Measurements from ENCODE around the gene OTOS. TPM values are rescaled to one million over a fixed set of nuclear protein-coding genes. Genes with fewer than 3 reads are reported as not detected.

OTOS gene
- total RNA-seq, 1 donor from 2014 or later: not detected

DNA sequence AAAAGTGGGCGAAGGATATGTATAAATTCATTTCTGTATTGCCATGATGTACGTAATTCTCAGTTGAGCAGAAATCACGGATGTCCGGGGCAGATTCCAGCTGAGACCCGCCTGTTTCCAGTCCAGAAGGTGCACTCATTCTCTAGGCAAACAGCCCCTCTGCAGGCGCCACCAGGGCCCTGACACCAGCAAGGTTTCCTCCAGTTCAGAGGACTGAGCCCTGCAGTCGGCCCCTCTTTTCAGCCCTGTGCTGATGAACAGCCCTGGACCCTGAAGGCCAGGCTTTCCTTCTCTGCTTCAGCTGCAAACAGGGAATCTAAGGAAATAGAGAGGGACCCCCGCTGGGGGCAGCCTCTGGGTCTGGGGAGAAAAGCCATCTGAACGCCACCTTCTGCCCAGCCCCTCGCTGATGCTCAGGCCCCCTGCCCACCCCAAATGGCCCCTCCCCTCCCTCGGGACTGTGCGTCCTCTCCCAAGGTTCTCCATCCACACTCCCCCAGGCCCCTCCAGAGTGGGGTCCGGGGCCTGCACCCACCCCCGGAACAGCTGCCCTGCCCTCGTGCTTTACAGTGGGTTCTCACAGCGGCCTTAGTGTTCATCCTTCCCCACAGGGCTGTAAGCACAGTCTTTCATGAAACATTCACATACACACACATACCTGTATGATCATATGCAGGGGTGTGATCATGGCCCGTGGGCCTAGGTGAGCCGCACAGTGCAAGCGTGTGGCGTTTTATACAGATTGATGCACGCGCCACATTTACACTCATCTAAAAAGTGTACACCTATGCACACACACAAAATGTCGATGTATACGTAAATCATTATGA is 16.4 kb downstream of the OTOS start:
- no peak for DNase-seq (ENCODE audit: low read depth in 2 of 2)

DNA sequence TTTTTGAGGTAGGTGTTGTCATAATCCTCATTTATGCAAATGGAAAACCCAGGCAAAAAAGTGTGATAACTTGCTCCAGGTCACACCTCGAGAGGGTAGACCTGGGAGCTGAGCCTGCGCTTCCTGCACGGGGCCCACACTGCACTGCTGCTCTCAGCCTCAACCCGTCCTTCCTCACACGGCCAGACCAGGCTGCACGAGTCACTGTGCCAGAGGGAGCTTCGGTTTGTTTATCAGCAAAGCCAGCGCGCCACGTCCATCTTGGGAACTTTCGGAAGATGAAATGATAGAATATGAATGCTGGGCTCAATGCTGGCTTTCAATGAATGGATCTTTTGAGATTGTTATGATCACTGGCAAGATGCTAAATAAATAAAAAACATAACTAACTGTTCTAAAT is 18.8 kb downstream of the OTOS start:
- DNase-seq (ENCODE audit: low read depth in 2 of 2): no peak

DNA sequence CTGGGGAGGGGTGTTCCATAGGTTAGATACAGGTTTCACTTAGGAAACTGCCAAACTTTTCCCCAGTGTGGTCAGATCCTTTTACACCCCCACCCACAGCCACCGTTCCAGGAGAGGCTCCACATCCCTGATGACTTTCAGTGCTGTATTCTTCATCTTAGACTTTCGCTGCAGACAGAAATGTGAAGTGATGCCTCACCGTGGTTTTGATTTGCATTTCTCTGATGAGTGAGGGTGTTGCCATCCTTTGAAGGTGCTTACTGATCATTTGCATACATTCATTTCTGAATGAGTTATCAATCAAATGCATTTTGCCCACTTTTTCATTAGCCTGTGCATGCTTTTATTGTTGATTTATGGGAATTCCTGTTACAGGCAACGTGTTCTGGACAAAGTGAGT is 19.3 kb downstream of the OTOS start:
- DNase-seq (ENCODE audit: low read depth in 2 of 2): no peak

DNA sequence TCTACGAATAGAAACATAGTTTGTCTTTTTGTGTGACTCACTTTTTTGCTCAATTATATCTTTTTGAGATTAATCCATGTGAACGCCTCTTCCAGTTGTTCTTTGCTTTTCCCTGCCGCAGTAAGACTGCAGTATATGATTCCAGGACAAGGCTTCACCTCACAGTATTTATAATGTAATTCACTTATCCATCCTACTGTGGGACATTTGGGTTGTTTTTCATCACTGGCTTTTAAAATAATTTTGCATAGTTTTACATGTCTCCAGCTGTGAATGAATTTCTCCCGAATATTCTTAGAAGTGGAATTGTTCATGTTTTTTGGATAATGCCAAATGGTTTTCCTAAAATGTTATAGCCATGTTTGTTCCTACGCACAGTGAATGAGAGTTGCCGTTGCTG is 26.2 kb downstream of the OTOS start:
- no peak for DNase-seq (ENCODE audit: low read depth in 2 of 2)

DNA sequence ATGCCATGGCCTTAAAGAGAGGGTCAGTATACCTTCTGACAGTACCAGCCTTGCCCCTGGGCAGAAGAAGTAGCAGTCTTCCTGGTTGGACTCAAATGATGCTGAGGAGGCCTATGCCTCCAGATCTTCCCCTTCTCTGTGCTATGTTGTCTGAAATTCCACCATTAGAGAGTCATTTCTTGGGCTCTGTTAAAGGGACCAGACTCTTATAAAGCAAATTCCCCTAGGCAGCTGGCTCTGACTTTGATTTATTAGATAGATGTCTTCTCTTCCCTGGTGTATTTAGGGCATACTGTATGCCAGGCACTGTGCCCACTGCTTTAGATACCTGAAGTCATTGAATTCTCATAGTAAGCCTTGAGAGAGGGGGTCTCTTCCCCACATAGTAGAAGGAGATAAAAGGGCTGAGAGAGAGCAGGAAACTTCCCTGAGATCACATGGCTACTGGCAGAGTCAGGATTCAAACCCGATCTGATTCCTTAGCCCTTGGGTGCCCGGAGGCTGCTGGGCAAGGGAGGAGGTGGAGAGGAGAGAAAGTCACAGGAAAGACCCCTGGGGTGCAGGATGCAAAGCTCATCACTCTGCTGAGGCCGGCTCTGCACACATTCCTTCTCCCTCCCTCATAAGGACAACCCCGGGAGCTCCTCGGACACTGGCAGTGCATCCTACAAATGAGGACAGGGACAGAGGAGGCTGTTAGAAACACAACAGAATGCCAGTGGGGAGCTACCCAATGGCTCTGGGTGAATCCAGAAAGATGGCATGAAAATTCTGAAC is 27.4 kb downstream of the OTOS start:
- no peak for DNase-seq (ENCODE audit: low read depth in 2 of 2)

DNA sequence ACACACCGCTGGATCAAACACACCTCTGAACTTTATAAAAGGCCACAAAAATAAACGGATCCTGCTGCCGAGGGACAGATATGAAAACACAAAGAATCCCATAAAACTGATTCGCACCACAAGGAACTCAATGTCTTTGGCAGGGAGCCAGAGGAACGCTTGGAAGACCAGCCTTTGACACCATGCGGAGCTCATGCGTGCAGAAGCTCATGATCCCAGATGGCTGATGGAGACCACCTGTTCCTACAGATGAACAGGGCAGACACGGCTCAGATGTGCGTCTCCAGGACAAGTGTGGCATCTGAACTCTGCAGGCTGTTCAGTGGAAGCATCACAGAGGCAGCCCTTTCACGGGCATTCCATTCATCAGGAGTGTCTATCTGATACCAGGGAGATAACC is 29.2 kb downstream of the OTOS start:
- DNase-seq (ENCODE audit: low read depth in 2 of 2): no peak

DNA sequence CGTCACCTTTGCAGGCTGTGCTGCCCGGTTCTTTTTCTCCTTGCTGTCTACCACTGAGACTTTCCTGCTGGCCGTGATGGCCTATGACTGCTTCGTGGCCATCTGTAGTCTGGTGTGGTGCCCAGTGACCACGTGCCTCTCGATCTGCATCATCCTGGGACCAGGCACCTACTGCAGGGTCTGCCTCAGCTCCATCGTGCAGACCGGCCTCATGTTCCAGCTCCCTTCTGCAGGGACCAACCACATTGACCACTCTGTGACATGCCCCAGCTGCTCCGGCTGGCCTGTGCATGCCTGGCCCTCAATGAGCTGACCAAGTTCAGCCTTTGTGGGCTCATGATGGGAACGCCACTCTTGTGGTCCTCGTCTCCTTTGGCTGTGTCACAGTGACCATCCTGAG is 31.1 kb downstream of the OTOS start:
- DNase-seq (ENCODE audit: low read depth in 2 of 2): no peak

DNA sequence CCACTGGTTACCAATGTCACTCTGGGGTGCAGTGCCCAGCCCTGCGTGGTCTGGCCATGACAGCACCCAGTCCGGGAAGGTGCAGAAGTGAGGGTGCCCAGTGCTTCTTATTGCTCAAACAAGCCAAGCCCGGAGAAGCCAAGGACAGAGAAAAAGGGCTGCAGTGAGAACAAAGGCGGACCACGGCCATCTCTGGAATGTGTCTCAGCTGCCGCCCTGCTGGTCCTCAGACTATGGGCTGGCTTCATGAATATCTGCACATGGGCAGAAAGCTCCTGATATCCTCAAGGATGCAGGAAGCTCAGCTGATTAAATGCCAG is 33.0 kb downstream of the OTOS start:
- DNase-seq (ENCODE audit: low read depth in 2 of 2): no peak

DNA sequence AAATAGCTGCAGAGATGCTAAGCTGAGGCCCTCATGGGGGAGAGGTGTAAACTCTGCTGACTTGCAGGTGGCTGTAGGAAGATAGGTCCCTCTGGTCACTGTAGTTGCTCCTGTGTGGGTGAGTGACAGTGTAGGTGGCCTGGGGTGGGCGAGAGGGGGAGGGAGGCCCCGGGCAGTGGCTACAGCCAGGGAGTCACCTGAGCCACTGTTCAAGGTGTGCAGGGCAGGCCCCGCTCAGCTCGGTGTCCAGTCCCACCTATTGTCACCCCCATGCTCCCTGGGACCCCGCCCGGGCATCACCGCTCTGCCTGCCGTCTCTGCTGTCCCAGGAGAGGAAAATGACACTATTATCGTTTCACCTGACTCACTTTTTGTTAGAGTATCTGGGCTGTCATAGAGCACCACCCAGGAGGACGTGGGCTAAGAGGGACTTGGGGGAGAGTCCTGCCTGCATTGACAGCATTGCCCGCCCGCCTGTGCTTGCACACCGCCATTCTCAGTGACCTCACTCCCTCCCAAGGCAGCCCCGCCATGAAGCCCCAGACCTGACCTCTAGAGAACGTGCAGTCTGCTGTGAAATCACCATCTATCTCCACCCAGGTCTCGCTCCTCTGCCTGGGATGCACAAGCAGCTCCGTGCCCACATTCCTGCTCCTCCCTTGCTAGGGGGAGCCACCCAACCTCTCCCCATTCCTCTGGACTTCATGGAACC is 33.5 kb downstream of the OTOS start:
- no peak for DNase-seq (ENCODE audit: low read depth in 2 of 2)

DNA sequence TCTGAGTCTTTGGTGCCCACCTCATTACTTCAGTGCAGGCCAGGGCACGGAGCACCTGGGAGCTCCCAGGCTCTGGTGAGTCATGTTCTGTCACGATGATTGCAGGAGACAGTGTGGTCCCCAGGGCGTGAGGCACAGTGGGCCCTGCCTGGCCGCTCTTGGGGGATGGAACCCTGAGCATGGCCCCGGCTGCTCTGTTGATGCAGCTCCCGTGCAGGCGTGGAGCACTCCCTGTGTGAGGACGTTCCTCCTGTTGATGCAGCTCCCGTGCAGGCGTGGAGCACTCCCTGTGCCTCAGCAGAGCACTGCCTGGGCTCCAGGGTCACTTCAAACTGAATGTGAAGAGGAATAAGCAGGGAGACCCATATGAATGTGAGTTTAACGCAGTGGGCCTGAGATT is 34.5 kb downstream of the OTOS start:
- no peak for DNase-seq (ENCODE audit: low read depth in 2 of 2)

DNA sequence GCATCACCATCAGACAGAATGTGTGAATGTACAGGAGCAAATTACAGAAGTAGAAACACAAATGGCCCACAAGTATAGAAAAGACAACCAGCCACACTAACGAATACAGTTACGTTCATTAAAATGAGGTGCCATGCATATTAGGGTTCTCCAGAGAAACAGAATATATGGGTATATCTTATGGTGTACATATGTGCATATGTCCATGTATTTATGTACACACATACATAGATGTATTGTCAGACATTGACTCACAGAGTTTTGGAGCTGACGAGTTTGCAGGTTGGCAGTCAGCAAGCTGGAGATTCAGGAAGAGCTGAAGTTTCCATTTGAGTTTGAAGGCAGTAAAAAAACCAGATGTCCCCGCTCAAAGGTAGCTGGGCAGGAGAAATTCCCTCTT is 37.3 kb downstream of the OTOS start:
- no peak for DNase-seq (ENCODE audit: low read depth in 2 of 2)

DNA sequence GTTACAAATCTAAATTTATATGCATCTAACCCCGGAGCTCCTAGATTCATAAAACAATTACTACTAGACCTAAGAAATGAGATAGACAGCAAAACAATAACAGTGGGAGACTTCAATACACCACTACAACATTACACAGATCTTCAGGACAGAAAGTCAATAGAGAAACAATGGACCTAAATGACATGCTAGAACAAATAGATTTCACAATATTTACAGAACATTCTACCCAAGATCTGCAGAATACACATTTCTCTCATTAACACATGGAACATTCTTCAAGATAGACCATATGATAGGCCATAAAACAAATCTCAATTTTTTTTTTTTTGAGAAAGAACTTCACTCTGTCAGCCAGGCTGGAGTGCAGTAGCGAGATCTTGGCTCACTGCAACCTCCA is 42.1 kb downstream of the OTOS start:
- no peak for DNase-seq (ENCODE audit: low read depth in 2 of 2)

DNA sequence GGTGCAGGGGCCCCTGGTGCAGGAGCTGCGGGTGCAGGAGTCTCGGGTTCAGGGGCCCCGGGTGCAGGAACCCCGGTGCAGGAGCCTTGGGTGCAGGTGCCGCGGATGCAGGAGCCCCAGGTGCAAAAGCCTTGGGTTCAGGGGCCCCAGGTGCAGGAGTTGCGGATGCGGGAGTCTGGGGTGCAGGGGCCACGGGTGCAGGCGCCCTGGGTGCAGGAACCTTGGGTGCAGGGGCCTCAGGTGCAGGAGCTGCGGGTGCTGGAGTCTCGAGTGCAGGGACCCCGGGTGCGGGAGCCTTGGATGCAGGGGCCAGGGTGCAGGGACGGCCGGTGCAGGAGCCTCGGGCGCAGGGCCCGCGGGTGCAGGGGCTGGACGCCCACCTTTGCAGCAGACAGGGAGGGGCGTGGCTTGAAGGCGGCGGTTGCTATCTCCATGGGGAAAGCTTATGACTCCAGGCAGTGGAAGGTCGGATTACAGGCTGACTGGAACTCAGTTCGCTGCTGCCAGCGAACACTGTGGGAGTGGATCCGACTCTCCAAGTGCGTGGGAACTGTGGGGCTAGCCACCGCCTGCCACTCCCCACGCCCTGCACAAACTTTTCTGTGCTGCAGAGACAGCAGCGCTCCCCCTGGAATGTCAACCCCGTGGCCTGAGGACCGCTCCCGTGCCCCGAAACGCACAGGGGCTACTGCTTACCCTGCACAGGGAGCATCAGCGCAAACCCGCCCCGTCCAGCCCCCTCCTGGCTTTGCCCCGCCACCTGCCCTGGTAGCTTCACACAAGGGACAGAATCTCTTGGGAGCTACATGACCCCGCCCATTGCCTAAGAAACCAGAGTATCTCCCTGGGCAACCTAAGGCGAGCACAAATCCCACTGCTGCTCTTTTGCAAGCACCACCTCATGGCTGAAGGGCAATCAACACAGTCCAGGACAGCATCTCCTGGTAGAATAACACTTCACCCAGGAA is 44.6 kb downstream of the OTOS start:
- no peak for DNase-seq (ENCODE audit: low read depth in 2 of 2)

DNA sequence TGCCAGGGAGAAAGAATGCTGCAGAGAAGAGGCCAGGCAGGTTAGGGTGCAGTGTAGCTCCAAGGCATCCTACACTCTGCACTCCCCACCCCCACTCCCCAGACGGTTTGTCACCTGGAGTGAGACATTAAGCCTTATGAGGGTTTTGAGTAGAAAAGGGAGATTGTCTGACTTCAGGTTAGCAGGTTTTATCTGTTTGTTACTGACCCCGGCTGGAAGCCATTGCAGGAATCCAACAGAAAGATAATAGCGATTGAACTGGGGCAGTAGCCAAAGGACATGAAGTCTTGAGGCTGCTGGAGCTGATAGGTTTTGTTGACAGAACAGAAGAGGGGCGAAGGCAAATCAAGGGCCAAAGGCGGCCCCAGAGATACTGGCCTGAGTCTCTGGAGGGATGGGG is 51.2 kb downstream of the OTOS start:
- DNase-seq (ENCODE audit: low read depth in 2 of 2): no peak

Other genes starting within 250 kb of the OTOS start
- 50.8 and 57.1 TPM in 2 replicates for gene NDUFA10, start 115.3 kb downstream of the OTOS start, total RNA-seq
- not detected in 2 replicates for gene OR6B2, start 110.2 kb downstream of the OTOS start, total RNA-seq
- not detected in 2 replicates for gene OR6B3, start 87.1 kb downstream of the OTOS start, total RNA-seq
- 164 and 201 TPM in 2 replicates for gene COPS9, start 4.4 kb downstream of the OTOS start, total RNA-seq

Measured in lung microvascular endothelial cell (primary cell).